ENCODE measurements around the gene TMEM143.
"Not testable (repeated sequence)": the region's sequence is repeated elsewhere in the genome, so short reads cannot be mapped to it uniquely, and the experiment has no call there.

GRCh38 chr19:48291489-48291815 is 72.3 kb downstream of the TMEM143 start:
- TF ChIP-seq, protein P1, sequence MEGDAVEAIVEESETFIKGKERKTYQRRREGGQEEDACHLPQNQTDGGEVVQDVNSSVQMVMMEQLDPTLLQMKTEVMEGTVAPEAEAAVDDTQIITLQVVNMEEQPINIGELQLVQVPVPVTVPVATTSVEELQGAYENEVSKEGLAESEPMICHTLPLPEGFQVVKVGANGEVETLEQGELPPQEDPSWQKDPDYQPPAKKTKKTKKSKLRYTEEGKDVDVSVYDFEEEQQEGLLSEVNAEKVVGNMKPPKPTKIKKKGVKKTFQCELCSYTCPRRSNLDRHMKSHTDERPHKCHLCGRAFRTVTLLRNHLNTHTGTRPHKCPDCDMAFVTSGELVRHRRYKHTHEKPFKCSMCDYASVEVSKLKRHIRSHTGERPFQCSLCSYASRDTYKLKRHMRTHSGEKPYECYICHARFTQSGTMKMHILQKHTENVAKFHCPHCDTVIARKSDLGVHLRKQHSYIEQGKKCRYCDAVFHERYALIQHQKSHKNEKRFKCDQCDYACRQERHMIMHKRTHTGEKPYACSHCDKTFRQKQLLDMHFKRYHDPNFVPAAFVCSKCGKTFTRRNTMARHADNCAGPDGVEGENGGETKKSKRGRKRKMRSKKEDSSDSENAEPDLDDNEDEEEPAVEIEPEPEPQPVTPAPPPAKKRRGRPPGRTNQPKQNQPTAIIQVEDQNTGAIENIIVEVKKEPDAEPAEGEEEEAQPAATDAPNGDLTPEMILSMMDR (IDR thresholded peaks at IDR 0.05; ENCODE audit: low read depth, low read length): not testable (repeated sequence)
- TF ChIP-seq MAX (IDR thresholded peaks at IDR 0.05; ENCODE audit: low read depth, low read length); POLR2A (IDR thresholded peaks at IDR 0.05; ENCODE audit: extremely low read depth, insufficient read length); MYC (IDR thresholded peaks at IDR 0.05; ENCODE audit: low read depth, low read length): not testable (repeated sequence)
